K562 (cell line): ENCODE data around the gene DBP. TPM values are rescaled to one million over a fixed set of nuclear protein-coding genes. Genes with fewer than 3 reads are reported as not detected.
A peak's percentile ranks its signal among the peaks of the same experiment; 100 is the strongest.

Experiments
- BACH1 ChIP-seq: fragments of 200-800 bp; sonication (Bioruptor generic); IDR thresholded peaks from 2 replicates; pipeline ENCODE4 v1.6.1; 2016; ENCODE audit warnings: missing genetic modification characterization, missing compliant biosample characterization
- CAMTA2 ChIP-seq: fragments of 250-450 bp; sonication (Bioruptor Pico); conservative IDR thresholded peaks from 2 replicates; pipeline ENCODE4 v1.5.1; 2022
- CHCHD3 ChIP-seq: fragments of 250-450 bp; sonication (Bioruptor Pico); IDR thresholded peaks from 2 replicates; pipeline ENCODE4 v2.1.2; 2022; ENCODE audit warnings: mild to moderate bottlenecking
- EP300 ChIP-seq: IDR thresholded peaks from 2 replicates; pipeline ENCODE4 v1.6.1; 2012; ENCODE audit warnings: low read length, improper control_type of control experiment
- JUND ChIP-seq, 2 experiments: IDR thresholded peaks; 2 replicates in 1 of 2; 3 replicates in 1 of 2; pipeline ENCODE4 v1.6.1; 2011; ENCODE audit warnings: borderline replicate concordance in 2 of 2, low read depth in 2 of 2, low read length in 2 of 2, improper control_type of control experiment in 1 of 2, missing biosample characterization in 1 of 2, missing genetic modification characterization in 1 of 2, missing genetic modification reagents in 1 of 2
- KDM5B ChIP-seq: fragments of 200-600 bp; sonication (generic); IDR thresholded peaks from 2 replicates; pipeline ENCODE4 v1.6.1; 2012; ENCODE audit warnings: low read depth, mild to moderate bottlenecking, moderate library complexity, low read length, control low read depth, inconsistent platforms; ENCODE audit not compliant: insufficient replicate concordance
- MXI1 ChIP-seq: IDR thresholded peaks from 2 replicates; pipeline ENCODE4 v1.6.1; 2011; ENCODE audit warnings: low read depth, mild to moderate bottlenecking, improper control_type of control experiment, low read length
- OTX1 ChIP-seq: fragments of 450-650 bp; formaldehyde crosslinking; IDR thresholded peaks from 2 replicates; pipeline ENCODE4 v1.4.0; 2022; ENCODE audit warnings: mild to moderate bottlenecking
- SIN3B ChIP-seq: fragments of 450-650 bp; IDR thresholded peaks from 2 replicates; pipeline ENCODE4 v1.6.1; 2017; ENCODE audit warnings: low read depth, mild to moderate bottlenecking, moderate library complexity
- SUPT5H ChIP-seq: fragments of 450-650 bp; IDR thresholded peaks from 2 replicates; pipeline ENCODE4 v1.6.1; 2016
- TARDBP ChIP-seq: fragments of 450-650 bp; IDR thresholded peaks from 2 replicates; pipeline ENCODE4 v1.6.1; 2016
- ZNF212 ChIP-seq: fragments of 450-650 bp; formaldehyde crosslinking; IDR thresholded peaks from 2 replicates; pipeline ENCODE4 v1.4.0; 2020; ENCODE audit warnings: mild to moderate bottlenecking
- ZNF398 ChIP-seq: fragments of 250-450 bp; sonication (Bioruptor Pico); IDR thresholded peaks from 2 replicates; pipeline ENCODE4 v1.8.0; 2021; ENCODE audit warnings: moderate library complexity, mild to moderate bottlenecking, inconsistent platforms
- ZNF644 ChIP-seq: fragments of 200-800 bp; sonication (Bioruptor generic); IDR thresholded peaks from 2 replicates; pipeline ENCODE4 v1.6.1; 2016; ENCODE audit warnings: low read depth, missing genetic modification characterization, missing compliant biosample characterization
- polyA plus RNA-seq, 8 experiments: library from polyadenylated mRNA; depleted of rRNA in 4 of 8; stranded (reverse) in 5 of 8; unstranded in 3 of 8; fragments of >200 nt; fragmentation: Nextera tagmentation in 2 of 8; fragmentation: Illumina TruSeq in 1 of 8; extraction: Ambion mirVana in 2 of 8; extraction: Trizol in 1 of 8; gene quantifications; 2 replicates each; pipeline versions ENCODE4 v1.2.1 to v1.2.3, GENCODE V29; 2011 to 2014; ENCODE audit warnings: inconsistent platforms in 1 of 8, missing spikeins in 1 of 8
- total RNA-seq, 7 experiments: library from RNA; depleted of rRNA in 6 of 7; stranded (reverse); fragments of >200 nt in 6 of 7; fragmentation: Illumina TruSeq in 2 of 7; extraction: Trizol in 2 of 7; gene quantifications; 2 replicates each; pipeline versions ENCODE4 v1.2.1 to v1.2.3, GENCODE V29; 2011 to 2021; ENCODE audit warnings: low replicate concordance in 1 of 7
- TF ChIP-seq, protein P1 (sequence below), 2 experiments: fragments of 150-350 bp in 1 of 2; IDR thresholded peaks; 2 replicates each; pipeline ENCODE4 v1.6.1; 2012 to 2016; ENCODE audit warnings: low read depth in 2 of 2, low read length in 2 of 2, mild to moderate bottlenecking in 1 of 2, moderate library complexity in 1 of 2
- TF ChIP-seq, protein P2 (sequence below): fragments of 250-450 bp; sonication (Bioruptor Pico); IDR thresholded peaks from 2 replicates; pipeline ENCODE4 v1.5.0; 2021; ENCODE audit warnings: mild to moderate bottlenecking, moderate library complexity
- TF ChIP-seq, protein P3 (sequence below): fragments of 450-650 bp; IDR thresholded peaks from 2 replicates; pipeline ENCODE4 v1.6.1; 2016; ENCODE audit warnings: antibody characterized with exemption

Gene DBP
- total and polyA plus RNA-seq, 9 of the 15 experiments (the other 6 are each of a cell fraction or from before 2014, with no cell fraction given), result 0.25 to 5.5 (median 1.8) TPM

- TF ChIP-seq SUPT5H (peak; percentile 71), CAMTA2 (CRISPR knock-in tag) (no peak), OTX1 (CRISPR knock-in tag) (no peak), SIN3B (no peak), MXI1 (no peak), JUND (IDR thresholded peaks at IDR 0.05; ENCODE audit: borderline replicate concordance, low read depth, low read length) (peak; percentile 50; the same call in 1 of the 2 replicates), JUND (tag; IDR thresholded peaks at IDR 0.05; ENCODE audit: borderline replicate concordance, low read depth, low read length) (peak; percentile 33; the same call in 1 of the 3 replicates), EP300 (peak; percentile 67), ZNF398 (CRISPR knock-in tag) (no peak), ZNF212 (CRISPR knock-in tag) (no peak), BACH1 (tag) (no peak), KDM5B (peak; percentile 59), TARDBP (no peak), ZNF644 (tag) (0 out of 2 replicates have a peak, but pooled peaks have one; percentile 34), CHCHD3 (CRISPR knock-in tag) (no peak)
- TF ChIP-seq, protein P1, sequence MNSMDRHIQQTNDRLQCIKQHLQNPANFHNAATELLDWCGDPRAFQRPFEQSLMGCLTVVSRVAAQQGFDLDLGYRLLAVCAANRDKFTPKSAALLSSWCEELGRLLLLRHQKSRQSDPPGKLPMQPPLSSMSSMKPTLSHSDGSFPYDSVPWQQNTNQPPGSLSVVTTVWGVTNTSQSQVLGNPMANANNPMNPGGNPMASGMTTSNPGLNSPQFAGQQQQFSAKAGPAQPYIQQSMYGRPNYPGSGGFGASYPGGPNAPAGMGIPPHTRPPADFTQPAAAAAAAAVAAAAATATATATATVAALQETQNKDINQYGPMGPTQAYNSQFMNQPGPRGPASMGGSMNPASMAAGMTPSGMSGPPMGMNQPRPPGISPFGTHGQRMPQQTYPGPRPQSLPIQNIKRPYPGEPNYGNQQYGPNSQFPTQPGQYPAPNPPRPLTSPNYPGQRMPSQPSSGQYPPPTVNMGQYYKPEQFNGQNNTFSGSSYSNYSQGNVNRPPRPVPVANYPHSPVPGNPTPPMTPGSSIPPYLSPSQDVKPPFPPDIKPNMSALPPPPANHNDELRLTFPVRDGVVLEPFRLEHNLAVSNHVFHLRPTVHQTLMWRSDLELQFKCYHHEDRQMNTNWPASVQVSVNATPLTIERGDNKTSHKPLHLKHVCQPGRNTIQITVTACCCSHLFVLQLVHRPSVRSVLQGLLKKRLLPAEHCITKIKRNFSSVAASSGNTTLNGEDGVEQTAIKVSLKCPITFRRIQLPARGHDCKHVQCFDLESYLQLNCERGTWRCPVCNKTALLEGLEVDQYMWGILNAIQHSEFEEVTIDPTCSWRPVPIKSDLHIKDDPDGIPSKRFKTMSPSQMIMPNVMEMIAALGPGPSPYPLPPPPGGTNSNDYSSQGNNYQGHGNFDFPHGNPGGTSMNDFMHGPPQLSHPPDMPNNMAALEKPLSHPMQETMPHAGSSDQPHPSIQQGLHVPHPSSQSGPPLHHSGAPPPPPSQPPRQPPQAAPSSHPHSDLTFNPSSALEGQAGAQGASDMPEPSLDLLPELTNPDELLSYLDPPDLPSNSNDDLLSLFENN (IDR thresholded peaks at IDR 0.05; ENCODE audit: low read depth in 2 of 2, low read length in 2 of 2), result peak in 1 of 2 experiments; percentile 40; a peak in 1 of 4 replicates
- TF ChIP-seq, protein P2, sequence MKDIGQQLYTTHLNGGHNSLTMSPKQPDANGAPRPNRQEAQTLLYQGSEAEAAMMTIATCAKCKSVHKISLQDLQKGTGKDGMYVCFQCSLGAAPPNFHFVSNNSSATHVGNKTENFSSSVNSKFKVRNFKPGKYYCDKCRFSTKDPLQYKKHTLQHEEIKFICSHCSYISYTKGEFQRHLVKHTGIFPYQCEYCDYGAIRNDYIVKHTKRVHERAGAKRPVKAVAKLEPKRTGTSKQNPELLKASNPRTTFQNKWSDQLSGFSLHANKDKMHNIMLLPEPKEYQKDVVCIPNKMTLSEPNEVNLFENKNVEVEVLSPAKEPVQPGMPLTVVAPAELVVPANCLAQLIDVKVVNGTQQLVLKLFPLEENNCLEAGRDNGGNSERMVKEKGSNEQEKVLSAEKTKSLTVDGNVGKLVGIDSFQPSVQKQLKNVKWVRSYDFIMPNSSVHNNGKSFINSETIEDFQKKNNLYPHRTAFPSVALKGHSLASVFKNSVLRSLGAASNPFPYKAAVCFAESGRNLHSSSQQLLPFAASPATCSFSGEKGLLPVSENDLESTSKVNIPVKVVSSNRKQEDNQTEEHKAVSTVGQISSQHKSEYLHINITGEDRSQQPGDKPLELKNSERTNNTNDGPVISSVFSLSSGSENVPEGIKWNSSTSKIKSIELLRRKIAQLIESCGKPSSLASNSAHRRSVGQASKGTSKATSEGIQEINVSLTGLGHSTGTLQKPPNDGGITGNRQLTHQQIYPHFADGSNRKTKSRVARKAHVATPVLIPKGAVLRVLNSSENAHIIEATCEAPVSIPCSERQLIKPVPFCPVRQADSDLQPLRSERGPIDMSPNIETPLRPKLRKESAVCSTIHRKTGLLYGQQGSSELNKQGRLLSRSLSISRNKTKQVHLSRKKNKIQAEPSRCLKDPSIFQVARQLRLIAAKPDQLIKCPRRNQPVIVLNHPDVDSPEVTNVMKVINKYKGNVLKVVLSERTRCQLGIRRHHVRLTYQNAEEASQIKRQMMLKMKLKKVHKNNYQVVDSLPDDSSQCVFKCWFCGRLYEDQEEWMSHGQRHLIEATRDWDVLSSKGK (CRISPR knock-in tag), result no peak
- TF ChIP-seq, protein P3, sequence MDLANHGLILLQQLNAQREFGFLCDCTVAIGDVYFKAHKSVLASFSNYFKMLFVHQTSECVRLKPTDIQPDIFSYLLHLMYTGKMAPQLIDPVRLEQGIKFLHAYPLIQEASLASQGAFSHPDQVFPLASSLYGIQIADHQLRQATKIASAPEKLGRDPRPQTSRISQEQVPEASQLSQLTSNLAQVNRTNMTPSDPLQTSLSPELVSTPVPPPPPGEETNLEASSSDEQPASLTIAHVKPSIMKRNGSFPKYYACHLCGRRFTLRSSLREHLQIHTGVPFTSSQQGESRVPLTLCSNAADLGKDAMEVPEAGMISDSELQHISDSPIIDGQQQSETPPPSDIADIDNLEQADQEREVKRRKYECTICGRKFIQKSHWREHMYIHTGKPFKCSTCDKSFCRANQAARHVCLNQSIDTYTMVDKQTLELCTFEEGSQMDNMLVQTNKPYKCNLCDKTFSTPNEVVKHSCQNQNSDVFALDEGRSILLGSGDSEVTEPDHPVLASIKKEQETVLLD, result no peak; the same call in 1 of the 2 replicates
These were observed 2.5 kb downstream of the DBP start (continued) for GRCh38 chr19:48634424-48635262.
